IPS-NIHi7 (cell line): ENCODE data around the gene CTNNA3.

ENCODE experiments used
- DNase-seq: peaks from one replicate; pipeline ENCODE4 v3.0.0; 2012; ENCODE audit warnings: mixed read lengths; ENCODE audit errors: extremely low spot score

The CTNNA3 gene

GRCh38 chr10:66292922-66293321 lies 1403.1 kb downstream of the CTNNA3 start:
- no peak for DNase-seq

- no peak for DNase-seq
These were observed 1403.5 kb downstream of the CTNNA3 start for GRCh38 chr10:66292456-66292855.

GRCh38 chr10:66291133-66291532 lies 1404.9 kb downstream of the CTNNA3 start:
- no peak for DNase-seq

GRCh38 chr10:66284621-66285020 lies 1411.4 kb downstream of the CTNNA3 start:
- DNase-seq, result no peak

GRCh38 chr10:66283874-66284464 lies 1412.0 kb downstream of the CTNNA3 start:
- no peak for DNase-seq

GRCh38 chr10:66283064-66283463 lies 1412.9 kb downstream of the CTNNA3 start:
- DNase-seq, result no peak

- no peak for DNase-seq
These were observed 1414.7 kb downstream of the CTNNA3 start for GRCh38 chr10:66281327-66281726.

- no peak for DNase-seq
These were observed 1418.5 kb downstream of the CTNNA3 start for GRCh38 chr10:66277481-66277880.

GRCh38 chr10:66273966-66274519 lies 1422.0 kb downstream of the CTNNA3 start:
- DNase-seq, result no peak

GRCh38 chr10:66265398-66265797 lies 1430.6 kb downstream of the CTNNA3 start:
- no peak for DNase-seq

- DNase-seq, result no peak
These were observed 1436.2 kb downstream of the CTNNA3 start for GRCh38 chr10:66259836-66260235.

GRCh38 chr10:66258693-66259092 lies 1437.3 kb downstream of the CTNNA3 start:
- no peak for DNase-seq

- no peak for DNase-seq
These were observed 1438.2 kb downstream of the CTNNA3 start for GRCh38 chr10:66257801-66258200.

- no peak for DNase-seq
These were observed 1443.0 kb downstream of the CTNNA3 start for GRCh38 chr10:66252986-66253385.

- DNase-seq, result no peak
These were observed 1449.8 kb downstream of the CTNNA3 start for GRCh38 chr10:66246177-66246576.

GRCh38 chr10:66244953-66245352 lies 1451.0 kb downstream of the CTNNA3 start:
- DNase-seq, result no peak

GRCh38 chr10:66242885-66243284 lies 1453.1 kb downstream of the CTNNA3 start:
- DNase-seq, result no peak

- no peak for DNase-seq
These were observed 1456.9 kb downstream of the CTNNA3 start for GRCh38 chr10:66239062-66239461.

GRCh38 chr10:66238343-66238742 lies 1457.7 kb downstream of the CTNNA3 start:
- no peak for DNase-seq

- DNase-seq, result no peak
These were observed 1461.1 kb downstream of the CTNNA3 start for GRCh38 chr10:66234872-66235271.

GRCh38 chr10:66228887-66229286 lies 1467.1 kb downstream of the CTNNA3 start:
- DNase-seq, result no peak

GRCh38 chr10:66223656-66224055 lies 1472.3 kb downstream of the CTNNA3 start:
- DNase-seq, result no peak

- DNase-seq, result no peak
These were observed 1473.4 kb downstream of the CTNNA3 start for GRCh38 chr10:66222462-66223046.
